Mesendoderm (in vitro differentiated cells): ENCODE results near the gene TM9SF3.

Experiments
- DNase-seq: peaks from one replicate; pipeline ENCODE4 v3.0.0; 2013
- H2AK5ac ChIP-seq: 2 replicates; pipeline ENCODE4 v1.6.1; 2013; ENCODE audit warnings: low read length, inconsistent platforms
- H2BK120ac ChIP-seq: 2 replicates; pipeline ENCODE4 v1.6.1; 2013; ENCODE audit warnings: low read depth, mild to moderate bottlenecking, low read length, moderate library complexity, mixed read lengths
- H2BK15ac ChIP-seq: replicated peaks from 2 replicates; pipeline ENCODE4 v1.6.1; 2013; ENCODE audit warnings: low read depth, mild to moderate bottlenecking, moderate library complexity
- H2BK5ac ChIP-seq: 2 replicates; pipeline ENCODE4 v1.6.1; 2013; ENCODE audit warnings: low read length, inconsistent platforms
- H3K18ac ChIP-seq: 2 replicates; pipeline ENCODE4 v1.6.1; 2013; ENCODE audit warnings: mild to moderate bottlenecking, low read length, mixed read lengths
- H3K23ac ChIP-seq: one replicate; pipeline ENCODE4 v1.6.1; 2013; ENCODE audit warnings: low read length
- H3K27ac ChIP-seq: 2 replicates; pipeline ENCODE4 v1.5.1; 2013; ENCODE audit warnings: low read depth, mild to moderate bottlenecking, inconsistent platforms, low read length, moderate library complexity
- H3K27me3 ChIP-seq: 2 replicates; pipeline ENCODE4 v1.6.1; 2013; ENCODE audit warnings: low read length, control low read depth, mild to moderate bottlenecking, inconsistent platforms; ENCODE audit not compliant: insufficient read depth, poor library complexity
- H3K36me3 ChIP-seq: 2 replicates; pipeline ENCODE4 v1.6.1; 2013; ENCODE audit warnings: low read length, inconsistent platforms; ENCODE audit not compliant: control insufficient read depth, insufficient read depth
- H3K4ac ChIP-seq: one replicate; pipeline ENCODE4 v1.6.1; 2013; ENCODE audit warnings: low read depth, mild to moderate bottlenecking, low read length, moderate library complexity
- H3K4me1 ChIP-seq: 2 replicates; pipeline ENCODE4 v1.6.1; 2013; ENCODE audit warnings: low read depth, low read length, inconsistent platforms; ENCODE audit not compliant: control insufficient read depth
- H3K4me2 ChIP-seq: 2 replicates; pipeline ENCODE4 v1.6.1; 2013; ENCODE audit warnings: low read length
- H3K4me3 ChIP-seq: 2 replicates; pipeline ENCODE4 v1.5.1; 2013; ENCODE audit warnings: mild to moderate bottlenecking, low read length
- H3K56ac ChIP-seq: one replicate; pipeline ENCODE4 v1.6.1; 2013; ENCODE audit warnings: low read length
- H3K79me1 ChIP-seq: 2 replicates; pipeline ENCODE4 v1.6.1; 2013; ENCODE audit warnings: low read length, inconsistent platforms
- H3K79me2 ChIP-seq: 2 replicates; pipeline ENCODE4 v1.6.1; 2013; ENCODE audit warnings: mild to moderate bottlenecking, low read length; ENCODE audit not compliant: control insufficient read depth, insufficient read depth
- H3K9ac ChIP-seq: 2 replicates; pipeline ENCODE4 v1.6.1; 2013; ENCODE audit warnings: low read length, inconsistent platforms
- H4K5ac ChIP-seq: one replicate; pipeline ENCODE4 v1.6.1; 2013; ENCODE audit warnings: low read length
- H4K8ac ChIP-seq: one replicate; pipeline ENCODE4 v1.6.1; 2013; ENCODE audit warnings: low read depth, mild to moderate bottlenecking, control low read depth, low read length, moderate library complexity
- WGBS: extraction: QIAGEN DNeasy Blood & Tissue Kit; methylation state at CpG from one replicate; pipeline ENCODE4 v1.1.7; 2013; ENCODE audit warnings: low lambda C conversion rate, missing lambda C conversion rate; ENCODE audit not compliant: insufficient coverage; ENCODE audit errors: extremely low coverage; 5-methylcytosine and 5-hydroxymethylcytosine counted together

The TM9SF3 gene

GRCh38 chr10:96616961-96617360 lies 30.1 kb upstream of the TM9SF3 start:
- no peaks in the 10 kb centered on the region for H3K79me1 ChIP-seq
- H3K4ac ChIP-seq = no peak overlapping the region
- no peak overlapping the region for H3K23ac ChIP-seq
- no peak overlapping the region for H3K56ac ChIP-seq
- DNase-seq = no peak
- no peak overlapping the region for H2BK15ac ChIP-seq
- no peak overlapping the region for H4K5ac ChIP-seq
- no peak overlapping the region for H3K9ac ChIP-seq
- no peak overlapping the region for H2BK120ac ChIP-seq
- H2BK5ac ChIP-seq = no peak overlapping the region
- H3K36me3 ChIP-seq = no peaks in the 10 kb centered on the region
- H4K8ac ChIP-seq = no peak overlapping the region
- no peaks in the 10 kb centered on the region for H3K27me3 ChIP-seq
- no peaks in the 10 kb centered on the region for H3K79me2 ChIP-seq
- H3K4me2 ChIP-seq = no peak overlapping the region
- no peak overlapping the region for H2AK5ac ChIP-seq
- H3K4me1 ChIP-seq = no peaks in the 10 kb centered on the region
- no CpG with 5 or more reads among the region's 4 CpGs for WGBS
- H3K4me3 ChIP-seq = no peak overlapping the region
- H3K27ac ChIP-seq = no peak overlapping the region
- no peak overlapping the region for H3K18ac ChIP-seq

- peak; percentile 25 for DNase-seq
- H2BK120ac ChIP-seq = no peak overlapping the region
- no peak overlapping the region for H3K4ac ChIP-seq
Measured at GRCh38 chr10:96614515-96614914, 27.7 kb upstream of the TM9SF3 start.

GRCh38 chr10:96613576-96613975 lies 26.8 kb upstream of the TM9SF3 start:
- Histone ChIP-seq H3K18ac (no peak overlapping the region), H3K4ac (no peak overlapping the region), H3K79me1 (no peaks in the 10 kb centered on the region), H4K8ac (no peak overlapping the region), H3K4me1 (no peaks in the 10 kb centered on the region), H2BK120ac (no peak overlapping the region), H3K56ac (no peak overlapping the region), H3K36me3 (no peaks in the 10 kb centered on the region), H4K5ac (no peak overlapping the region), H3K9ac (no peak overlapping the region), H3K4me2 (no peak overlapping the region), H2BK15ac (no peak overlapping the region), H2AK5ac (no peak overlapping the region), H3K4me3 (no peak overlapping the region), H3K27ac (no peak overlapping the region), H3K79me2 (no peaks in the 10 kb centered on the region), H3K27me3 (no peaks in the 10 kb centered on the region), H3K23ac (no peak overlapping the region), H2BK5ac (no peak overlapping the region)
- no CpG with 5 or more reads among the region's 3 CpGs for WGBS
- no peak for DNase-seq

More at GRCh38 chr10:96614515-96614914, 27.7 kb upstream of the TM9SF3 start:
- Histone ChIP-seq H3K79me2 (no peaks in the 10 kb centered on the region), H3K4me2 (no peak overlapping the region), H3K4me3 (no peak overlapping the region), H3K18ac (no peak overlapping the region), H3K9ac (no peak overlapping the region), H3K36me3 (no peaks in the 10 kb centered on the region), H3K27ac (no peak overlapping the region), H3K27me3 (no peaks in the 10 kb centered on the region), H4K8ac (no peak overlapping the region), H2BK5ac (no peak overlapping the region), H2AK5ac (no peak overlapping the region), H3K4me1 (no peaks in the 10 kb centered on the region), H3K79me1 (no peaks in the 10 kb centered on the region), H3K23ac (no peak overlapping the region), H3K56ac (no peak overlapping the region), H2BK15ac (no peak overlapping the region), H4K5ac (no peak overlapping the region)
- no CpG with 5 or more reads among the region's 2 CpGs for whole genome bisulfite sequencing

- WGBS = 100% methylated on average over 1 of the region's 8 CpGs
- no peak overlapping the region for H3K4ac ChIP-seq
- no peak overlapping the region for H2BK5ac ChIP-seq
- no peak overlapping the region for H2BK15ac ChIP-seq
- no peak overlapping the region for H3K23ac ChIP-seq
- H4K5ac ChIP-seq = no peak overlapping the region
- H3K27ac ChIP-seq = no peak overlapping the region
- H3K56ac ChIP-seq = no peak overlapping the region
- H3K4me1 ChIP-seq = peaks cover 2% of the 10 kb centered on the region
- no peaks in the 10 kb centered on the region for H3K27me3 ChIP-seq
- no peaks in the 10 kb centered on the region for H3K79me2 ChIP-seq
- H3K36me3 ChIP-seq = no peaks in the 10 kb centered on the region
- H4K8ac ChIP-seq = no peak overlapping the region
- DNase-seq = no peak
- H3K9ac ChIP-seq = no peak overlapping the region
- H3K18ac ChIP-seq = no peak overlapping the region
- H2AK5ac ChIP-seq = no peak overlapping the region
- no peak overlapping the region for H3K4me3 ChIP-seq
- no peak overlapping the region for H2BK120ac ChIP-seq
- H3K79me1 ChIP-seq = no peaks in the 10 kb centered on the region
- H3K4me2 ChIP-seq = no peak overlapping the region
Measured at GRCh38 chr10:96612055-96612830, 25.4 kb upstream of the TM9SF3 start.

GRCh38 chr10:96610817-96611216 lies 24.0 kb upstream of the TM9SF3 start:
- no peak overlapping the region for H3K9ac ChIP-seq
- no peaks in the 10 kb centered on the region for H3K27me3 ChIP-seq
- peaks cover 5% of the 10 kb centered on the region for H3K4me1 ChIP-seq
- H3K79me2 ChIP-seq = no peaks in the 10 kb centered on the region
- H3K56ac ChIP-seq = no peak overlapping the region
- no peak overlapping the region for H4K8ac ChIP-seq
- H4K5ac ChIP-seq = no peak overlapping the region
- H3K4ac ChIP-seq = no peak overlapping the region
- DNase-seq = no peak
- no peaks in the 10 kb centered on the region for H3K79me1 ChIP-seq
- no peak overlapping the region for H2AK5ac ChIP-seq
- no peak overlapping the region for H3K4me3 ChIP-seq
- no peak overlapping the region for H2BK120ac ChIP-seq
- H3K36me3 ChIP-seq = no peaks in the 10 kb centered on the region
- no peak overlapping the region for H2BK15ac ChIP-seq
- no peak overlapping the region for H3K18ac ChIP-seq
- no CpG with 5 or more reads among the region's 6 CpGs for WGBS
- no peak overlapping the region for H3K27ac ChIP-seq
- no peak overlapping the region for H3K4me2 ChIP-seq
- H3K23ac ChIP-seq = no peak overlapping the region
- H2BK5ac ChIP-seq = no peak overlapping the region

GRCh38 chr10:96609510-96609909 lies 22.7 kb upstream of the TM9SF3 start:
- H2BK120ac ChIP-seq = no peak overlapping the region
- no peak overlapping the region for H2BK5ac ChIP-seq
- H3K56ac ChIP-seq = no peak overlapping the region
- H4K5ac ChIP-seq = no peak overlapping the region
- no peak overlapping the region for H3K4ac ChIP-seq
- H3K4me3 ChIP-seq = no peak overlapping the region
- no peaks in the 10 kb centered on the region for H3K36me3 ChIP-seq
- no peak overlapping the region for H3K9ac ChIP-seq
- H3K79me1 ChIP-seq = no peaks in the 10 kb centered on the region
- H2BK15ac ChIP-seq = no peak overlapping the region
- H3K4me1 ChIP-seq = peaks cover 5% of the 10 kb centered on the region
- no peak overlapping the region for H3K4me2 ChIP-seq
- DNase-seq = no peak
- no peaks in the 10 kb centered on the region for H3K27me3 ChIP-seq
- no peak overlapping the region for H3K23ac ChIP-seq
- H3K27ac ChIP-seq = no peak overlapping the region
- H4K8ac ChIP-seq = no peak overlapping the region
- no peaks in the 10 kb centered on the region for H3K79me2 ChIP-seq
- H3K18ac ChIP-seq = no peak overlapping the region
- no peak overlapping the region for H2AK5ac ChIP-seq
- no CpG with 5 or more reads among the region's 7 CpGs for WGBS
